ENCODE data around the gene GLRB.

Gene GLRB

DNA sequence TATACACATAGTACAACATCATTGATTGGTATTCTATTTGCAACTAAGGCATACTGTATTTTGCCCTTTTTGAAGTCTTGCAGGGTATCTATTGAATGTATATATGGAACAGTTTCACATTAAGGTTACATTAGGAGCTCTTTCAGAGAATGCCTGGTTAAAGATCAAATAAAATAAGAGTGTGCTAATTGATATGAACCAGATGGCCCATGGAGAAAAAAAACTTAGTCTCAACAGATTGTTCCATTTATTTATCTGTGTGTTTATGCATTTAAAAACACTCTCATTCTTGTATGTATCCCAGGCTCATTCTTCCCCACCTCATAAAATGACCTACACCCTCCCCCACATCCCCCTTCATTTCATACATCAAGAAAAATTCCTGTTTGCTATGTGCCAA is 109.4 kb downstream of the GLRB start:
- H3K9me3 ChIP-seq, result no peaks in the 10 kb centered on the region
- TF ChIP-seq Cebpa-rat (IDR thresholded peaks at IDR 0.05), result no peak
- H3K4me3 ChIP-seq, result no peak overlapping the region

DNA sequence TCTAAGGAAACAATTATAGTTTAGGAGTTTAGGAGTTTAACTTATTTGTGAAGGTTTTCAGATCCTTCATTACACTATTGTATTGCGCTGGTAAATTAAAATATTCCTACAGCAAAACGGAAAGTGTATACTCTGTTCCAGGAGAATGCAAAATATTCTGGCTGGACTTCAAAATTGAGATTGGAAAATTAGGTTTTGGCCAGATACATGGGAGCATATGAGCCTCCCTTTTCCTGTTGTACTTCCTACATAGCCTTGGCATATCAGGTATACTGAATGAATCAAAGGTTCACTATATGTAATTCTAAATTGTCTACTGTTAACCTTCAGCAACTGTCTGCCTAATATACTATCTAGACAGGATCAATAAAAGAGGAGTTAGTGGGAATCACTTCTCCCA is 119.4 kb downstream of the GLRB start:
- no peaks in the 10 kb centered on the region for H3K27me3 ChIP-seq
- no peak for TF ChIP-seq Cebpa-rat (IDR thresholded peaks at IDR 0.05)
- H3K27ac ChIP-seq, result no peak overlapping the region
- H3K4me2 ChIP-seq, result no peak overlapping the region
- no peaks in the 10 kb centered on the region for H3K4me1 ChIP-seq
- H3K4me3 ChIP-seq, result no peak overlapping the region
- no peak overlapping the region for H3K9ac ChIP-seq
- no peaks in the 10 kb centered on the region for H4K20me1 ChIP-seq
- H3K36me3 ChIP-seq, result no peaks in the 10 kb centered on the region
- H3K9me3 ChIP-seq, result no peaks in the 10 kb centered on the region

More for the DNA sequence above, 109.4 kb downstream of the GLRB start:
- Histone ChIP-seq H4K20me1 (no peaks in the 10 kb centered on the region), H3K9ac (no peak overlapping the region), H3K36me3 (no peaks in the 10 kb centered on the region), H3K4me2 (no peak overlapping the region), H3K27ac (no peak overlapping the region), H3K27me3 (no peaks in the 10 kb centered on the region), H3K4me1 (no peaks in the 10 kb centered on the region)

DNA sequence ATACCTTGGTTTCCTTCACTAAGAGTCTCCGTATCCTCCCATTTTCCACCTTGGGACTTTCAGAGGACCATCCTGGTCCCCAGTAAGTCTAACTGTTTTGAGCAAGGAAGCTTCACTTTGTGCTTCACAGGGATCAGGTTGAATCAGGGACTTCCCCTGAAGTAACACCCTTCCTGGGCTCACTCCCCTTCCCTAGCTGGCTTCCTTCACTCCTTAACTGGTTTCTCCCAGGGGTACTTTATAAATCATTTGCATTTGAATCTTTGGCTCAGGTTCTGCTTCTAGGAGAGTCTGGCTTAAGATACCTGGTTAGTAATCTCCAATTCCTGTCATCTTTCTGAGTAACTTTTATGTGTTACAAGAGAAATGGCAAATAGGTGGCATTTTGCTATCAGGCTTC is 120.1 kb downstream of the GLRB start:
- Histone ChIP-seq H3K4me2 (no peak overlapping the region), H3K27ac (no peak overlapping the region), H3K36me3 (no peaks in the 10 kb centered on the region), H3K4me1 (no peaks in the 10 kb centered on the region), H3K4me3 (no peak overlapping the region), H3K9ac (no peak overlapping the region), H3K27me3 (no peaks in the 10 kb centered on the region), H3K9me3 (no peaks in the 10 kb centered on the region), H4K20me1 (no peaks in the 10 kb centered on the region)
- TF ChIP-seq Cebpa-rat (IDR thresholded peaks at IDR 0.05), result no peak

DNA sequence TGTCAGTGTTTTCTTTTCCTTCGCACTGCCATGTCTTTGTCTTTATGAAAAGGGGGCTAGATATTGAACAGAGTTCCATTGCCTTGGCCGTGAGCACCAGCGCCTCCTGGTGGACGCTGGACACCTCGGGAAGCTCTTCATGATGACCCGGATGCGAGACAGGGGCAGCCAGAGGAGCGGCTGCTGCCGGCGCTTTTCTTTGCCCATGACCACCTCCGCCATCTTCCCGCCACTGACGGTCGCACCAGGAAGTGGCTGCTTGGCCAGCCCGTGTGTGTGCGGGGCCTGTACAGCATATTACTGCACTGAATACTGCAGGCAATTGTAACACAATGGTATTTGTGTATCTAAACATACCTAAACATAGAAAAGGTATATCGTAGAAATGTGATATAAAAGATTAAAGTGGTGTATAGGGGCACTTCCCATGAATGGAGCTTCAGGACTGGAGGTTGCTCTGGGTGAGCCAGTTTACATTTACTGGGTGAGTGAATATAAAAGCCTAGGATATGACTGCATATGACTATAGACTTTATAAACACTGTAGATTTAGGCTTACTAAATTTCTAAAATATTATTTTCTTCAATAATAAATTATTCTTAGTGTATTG is 128.8 kb downstream of the GLRB start:
- no peaks in the 10 kb centered on the region for H3K36me3 ChIP-seq

DNA sequence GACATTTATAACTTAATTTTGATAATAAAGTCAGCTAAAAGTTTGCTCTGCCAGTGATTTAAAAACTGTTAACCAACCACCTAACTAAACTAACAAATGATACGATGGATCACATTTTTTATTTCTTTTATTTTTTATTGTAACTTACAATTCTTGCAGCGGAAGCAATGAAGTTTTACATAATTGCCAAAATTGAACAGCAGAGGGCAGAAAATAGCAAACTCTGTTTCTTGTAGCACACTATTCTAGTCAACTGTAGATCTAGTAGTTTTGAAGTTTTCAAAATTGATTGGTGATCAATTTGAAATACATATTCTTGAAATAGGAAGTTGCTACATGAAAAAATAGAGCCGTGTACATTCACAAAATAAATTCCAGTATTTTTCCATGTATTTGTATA is 141.8 kb downstream of the GLRB start:
- Histone ChIP-seq H4K20me1 (no peaks in the 10 kb centered on the region), H3K27ac (no peak overlapping the region), H3K36me3 (no peaks in the 10 kb centered on the region), H3K4me3 (no peak overlapping the region), H3K9me3 (peaks cover 30% of the 10 kb centered on the region), H3K4me1 (no peaks in the 10 kb centered on the region), H3K27me3 (no peaks in the 10 kb centered on the region), H3K4me2 (no peak overlapping the region), H3K9ac (no peak overlapping the region)
- no peak for TF ChIP-seq Cebpa-rat (IDR thresholded peaks at IDR 0.05)

More for the DNA sequence above, 128.8 kb downstream of the GLRB start:
- H3K9me3 ChIP-seq, result peaks cover 10% of the 10 kb centered on the region
- no peak overlapping the region for H3K4me3 ChIP-seq
- no peaks in the 10 kb centered on the region for H4K20me1 ChIP-seq
- H3K4me1 ChIP-seq, result no peaks in the 10 kb centered on the region
- H3K9ac ChIP-seq, result no peak overlapping the region
- no peak overlapping the region for H3K27ac ChIP-seq
- no peak for TF ChIP-seq Cebpa-rat (IDR thresholded peaks at IDR 0.05)
- no peaks in the 10 kb centered on the region for H3K27me3 ChIP-seq
- H3K4me2 ChIP-seq, result no peak overlapping the region

DNA sequence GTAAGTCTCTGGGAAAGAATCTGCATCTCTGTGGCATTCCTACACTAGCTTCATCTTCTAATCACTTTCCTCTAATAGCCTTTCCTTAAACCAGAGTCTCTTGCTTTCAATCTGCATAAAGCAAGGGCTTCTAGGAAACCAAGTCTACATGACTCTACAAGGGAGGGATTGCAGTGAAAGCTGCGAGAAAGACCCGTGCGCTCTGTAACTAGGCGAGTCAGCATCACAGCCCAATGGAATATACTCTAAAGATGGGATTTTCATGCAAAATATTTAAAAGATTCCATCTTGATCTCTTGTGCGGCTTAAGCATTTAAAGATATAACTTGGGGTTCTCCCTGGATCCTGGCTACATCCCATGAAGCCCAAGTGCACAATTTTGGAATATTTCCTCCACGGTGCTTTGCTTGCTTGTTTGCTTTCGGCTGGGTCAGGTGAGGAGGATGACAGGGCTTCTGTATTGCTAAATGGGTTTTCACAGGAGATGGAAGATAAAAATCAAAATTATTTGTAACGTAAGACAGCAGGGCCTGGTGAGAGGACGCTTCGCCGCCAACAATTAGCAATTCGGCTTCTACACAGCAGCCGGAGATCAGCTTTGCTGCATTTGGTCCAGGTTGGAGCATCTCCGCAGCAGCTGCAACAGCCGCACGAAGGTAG is 143.9 kb downstream of the GLRB start:
- no peaks in the 10 kb centered on the region for H3K36me3 ChIP-seq
- no peaks in the 10 kb centered on the region for H3K27me3 ChIP-seq
- no peak for TF ChIP-seq Cebpa-rat (IDR thresholded peaks at IDR 0.05)
- H3K9ac ChIP-seq, result no peak overlapping the region
- H3K4me3 ChIP-seq, result no peak overlapping the region
- H3K4me2 ChIP-seq, result no peak overlapping the region
- peaks cover 31% of the 10 kb centered on the region for H3K9me3 ChIP-seq
- H3K27ac ChIP-seq, result no peak overlapping the region
- H4K20me1 ChIP-seq, result no peaks in the 10 kb centered on the region
- no peaks in the 10 kb centered on the region for H3K4me1 ChIP-seq

DNA sequence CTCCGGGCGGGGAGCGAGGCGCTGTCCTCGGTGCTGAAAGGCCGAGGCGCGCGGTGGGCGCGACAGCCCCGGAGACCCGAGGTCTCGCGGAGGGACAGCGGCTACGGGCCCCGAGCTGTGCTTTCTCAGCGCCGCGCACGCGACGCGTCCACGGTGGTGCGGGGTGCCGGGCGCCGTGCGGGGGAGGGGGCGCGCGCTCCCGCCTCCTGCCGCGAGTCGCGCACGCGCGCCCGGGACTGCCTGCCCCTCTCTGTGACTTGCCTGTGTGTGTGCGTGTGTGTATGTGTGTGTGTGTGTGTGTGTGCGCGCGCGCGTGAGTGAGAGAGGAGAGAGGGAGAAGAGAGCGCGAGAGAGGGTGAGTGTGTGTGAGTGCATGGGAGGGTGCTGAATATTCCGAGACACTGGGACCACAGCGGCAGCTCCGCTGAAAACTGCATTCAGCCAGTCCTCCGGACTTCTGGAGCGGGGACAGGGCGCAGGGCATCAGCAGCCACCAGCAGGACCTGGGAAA is 144.5 kb downstream of the GLRB start, which contains the start of gene GRIA2:
GRIA2 (plus strand) TSS at position 358 of the 511 bp plus-strand sequence. CDS start 315 bp downstream, outside the sequence.
- no peak within 1 kb of the TSS for H3K4me2 ChIP-seq
- no peaks in the 10 kb centered on the region for H3K36me3 ChIP-seq
- H3K9ac ChIP-seq, result no peak within 1 kb of the TSS
- no peaks in the 10 kb centered on the region for H4K20me1 ChIP-seq
- no peak within 1 kb of the TSS for H3K27ac ChIP-seq
- TF ChIP-seq Cebpa-rat (IDR thresholded peaks at IDR 0.05), result no peak
- no peaks in the 10 kb centered on the region for H3K4me1 ChIP-seq
- no peak within 1 kb of the TSS for H3K4me3 ChIP-seq
- peaks cover 31% of the 10 kb centered on the region for H3K9me3 ChIP-seq
- no peaks in the 10 kb centered on the region for H3K27me3 ChIP-seq

DNA sequence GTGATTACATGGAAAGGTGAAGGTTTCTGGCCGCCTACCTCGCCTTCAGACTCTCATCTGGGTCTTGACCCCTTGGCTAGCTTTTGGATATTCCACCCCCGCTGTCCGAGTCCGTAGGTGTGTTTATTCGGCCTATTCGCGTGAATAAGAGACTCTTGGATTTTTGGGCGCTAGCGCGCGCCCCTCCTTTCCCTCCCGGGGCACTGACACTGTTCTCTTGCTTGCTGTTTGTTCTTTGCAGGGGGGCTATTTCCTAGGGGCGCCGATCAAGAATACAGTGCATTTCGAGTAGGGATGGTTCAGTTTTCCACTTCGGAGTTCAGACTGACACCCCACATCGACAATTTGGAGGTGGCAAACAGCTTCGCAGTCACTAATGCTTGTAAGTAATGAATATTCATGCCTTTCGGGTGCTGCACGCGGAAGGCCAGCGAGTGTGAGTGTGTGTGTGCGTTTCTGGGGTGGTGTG is 145.5 kb downstream of the GLRB start:
- H3K27ac ChIP-seq, result no peak overlapping the region
- H3K36me3 ChIP-seq, result no peaks in the 10 kb centered on the region
- H3K4me3 ChIP-seq, result no peak overlapping the region
- H3K4me1 ChIP-seq, result no peaks in the 10 kb centered on the region
- H3K27me3 ChIP-seq, result no peaks in the 10 kb centered on the region
- no peak for TF ChIP-seq Cebpa-rat (IDR thresholded peaks at IDR 0.05)
- no peak overlapping the region for H3K4me2 ChIP-seq
- no peak overlapping the region for H3K9ac ChIP-seq
- no peaks in the 10 kb centered on the region for H4K20me1 ChIP-seq
- H3K9me3 ChIP-seq, result peaks cover 31% of the 10 kb centered on the region

Measured in BLaER1 (cell line).